Sigmoid colon (tissue), 7 donors: ENCODE measurements around the gene MAT2A. TPM values are rescaled to one million over a fixed set of nuclear protein-coding genes. Genes with fewer than 3 reads are reported as not detected.

Experiments
- DNase-seq: peaks from one replicate; pipeline ENCODE4 v3.0.0-alpha.2; 2019
- H3K27ac ChIP-seq, 4 donors: fragments of 200-600 bp; sonication (generic); one replicate each; pipeline ENCODE4 v1.5.1; 2016 to 2019; ENCODE audit warnings: mild to moderate bottlenecking in 1 of 4
- H3K27me3 ChIP-seq, 3 donors: fragments of 200-600 bp; sonication (generic); one replicate each; pipeline ENCODE4 v1.5.1; 2019; ENCODE audit warnings: mild to moderate bottlenecking in 1 of 3
- H3K36me3 ChIP-seq, 4 donors: fragments of 200-600 bp; sonication (generic); one replicate each; pipeline ENCODE4 v1.5.1; 2016 to 2019
- H3K4me1 ChIP-seq, 4 donors: fragments of 200-600 bp; sonication (generic); one replicate each; pipeline ENCODE4 v1.5.1; 2017 to 2019
- H3K4me3 ChIP-seq, 4 donors: fragments of 200-600 bp; sonication (generic); one replicate each; pipeline ENCODE4 v1.5.1; 2017 to 2019; ENCODE audit warnings: mild to moderate bottlenecking in 2 of 4, moderate library complexity in 1 of 4
- H3K9me3 ChIP-seq, 4 donors: fragments of 200-600 bp in 3 of 4; sonication (generic) in 3 of 4; one replicate each; pipeline versions ENCODE4 v1.5.1 to v1.6.1; 2013 to 2019
- CTCF ChIP-seq, 4 experiments: fragments of 450-650 bp in 3 of 4; fragments of 200-600 bp in 1 of 4; IDR thresholded peaks; one replicate each; pipeline ENCODE4 v1.5.1; 2016 to 2019; ENCODE audit warnings: antibody characterized with exemption in 4 of 4, mild to moderate bottlenecking in 3 of 4, moderate library complexity in 2 of 4
- EP300 ChIP-seq, 4 donors: sonication (generic); formaldehyde crosslinking; IDR thresholded peaks; one replicate each; pipeline ENCODE4 v1.6.1; 2017; ENCODE audit warnings: antibody characterized with exemption in 4 of 4
- POLR2A ChIP-seq, 2 donors: fragments of 450-650 bp; IDR thresholded peaks; one replicate each; pipeline ENCODE4 v1.6.1; 2016; ENCODE audit warnings: antibody characterized with exemption in 2 of 2, mild to moderate bottlenecking in 2 of 2, moderate library complexity in 2 of 2
- POLR2AphosphoS5 ChIP-seq, 4 donors: sonication (generic); formaldehyde crosslinking; IDR thresholded peaks; one replicate each; pipeline ENCODE4 v1.6.1; 2017; ENCODE audit warnings: antibody characterized with exemption in 4 of 4
- WGBS, 2 donors: extraction: QIAGEN DNeasy Blood & Tissue Kit; methylation state at CpG; one replicate each; pipeline ENCODE4 v1.1.7; 2013; 5-methylcytosine and 5-hydroxymethylcytosine counted together
- intact Hi-C: fragments of 100-400 bp; cut with DNase I; formaldehyde crosslinking; loops from one replicate; pipeline ENCODE4 v1.15.1; 2023
- polyA plus RNA-seq, 3 donors: library from polyadenylated mRNA; stranded (reverse); fragments of 200-250 nt; gene quantifications; one replicate each; pipeline ENCODE4 v1.2.3, GENCODE V29; 2013
- total RNA-seq, 4 donors: library from RNA; depleted of rRNA; stranded (reverse); fragments of >200 nt; gene quantifications; one replicate each; pipeline ENCODE4 v1.1.0, GENCODE V29; 2016
- donor health status: healthy with polysubstance abuse.
- donor health status: Bipolar disorder and iron deficiency.
- donor health status: healthy.

Gene MAT2A
- total and polyA plus RNA-seq, 7 donors: 52.3 to 249 (median 139) TPM

- peak; percentile 77 for DNase-seq
- Histone ChIP-seq H3K4me1 (peaks cover 0 to 51% (median 39%) of the 10 kb centered on the region in 4 donors), H3K9me3 (no peaks in the 10 kb centered on the region), H3K4me3 (peak overlapping the region; percentile 57 to 79 (median 71)), H3K27ac (peak overlapping the region; percentile 87 to 90 (median 88)), H3K27me3 (no peaks in the 10 kb centered on the region), H3K36me3 (no peaks in the 10 kb centered on the region)
- WGBS, 2 donors: 35 to 63% methylated on average over 9 of the region's 9 CpGs
- TF ChIP-seq CTCF (IDR thresholded peaks at IDR 0.05) (no peak), EP300 (IDR thresholded peaks at IDR 0.05) (no peak), POLR2AphosphoS5 (IDR thresholded peaks at IDR 0.05) (peak; percentile 4 to 67 (median 48))
- intact Hi-C loops: no loop called here
Observed at GRCh38 chr2:85584857-85585780, 46.2 kb downstream of the MAT2A start.

GRCh38 chr2:85585781-85586105 lies 46.8 kb downstream of the MAT2A start:
- intact Hi-C loops: no loop called here
- peaks cover 0 to 58% (median 42%) of the 10 kb centered on the region in 4 donors for H3K4me1 ChIP-seq
- H3K27ac ChIP-seq: peak overlapping the region; percentile 87 to 90 (median 88)
- H3K9me3 ChIP-seq: no peaks in the 10 kb centered on the region
- H3K4me3 ChIP-seq: peak overlapping the region in 2 of 4 donors; percentile 67 to 79
- no peak for DNase-seq
- no peaks in the 10 kb centered on the region for H3K27me3 ChIP-seq
- WGBS, 2 donors: 42 to 73% methylated on average over 1 of the region's 1 CpG
- TF ChIP-seq EP300 (IDR thresholded peaks at IDR 0.05): no peak
- TF ChIP-seq POLR2AphosphoS5 (IDR thresholded peaks at IDR 0.05): peak in 2 of 4 donors; percentile 15 to 64
- H3K36me3 ChIP-seq: no peaks in the 10 kb centered on the region

GRCh38 chr2:85588236-85588635 lies 49.3 kb downstream of the MAT2A start:
- no peaks in the 10 kb centered on the region for H3K27me3 ChIP-seq
- peaks cover 0 to 4% (median 0%) of the 10 kb centered on the region in 4 donors for H3K36me3 ChIP-seq
- 61 to 80% methylated on average over 4 of the region's 4 CpGs for WGBS, 2 donors
- TF ChIP-seq POLR2A (IDR thresholded peaks at IDR 0.05): no peak
- no peak for TF ChIP-seq CTCF (IDR thresholded peaks at IDR 0.05)
- TF ChIP-seq POLR2AphosphoS5 (IDR thresholded peaks at IDR 0.05): no peak
- TF ChIP-seq EP300 (IDR thresholded peaks at IDR 0.05): no peak
- H3K4me1 ChIP-seq: peaks cover 0 to 67% (median 50%) of the 10 kb centered on the region in 4 donors
- intact Hi-C loops: no loop called here
- H3K4me3 ChIP-seq: no peak overlapping the region
- H3K9me3 ChIP-seq: no peaks in the 10 kb centered on the region
- no peak for DNase-seq
- H3K27ac ChIP-seq: peak overlapping the region; percentile 58 to 87 (median 68)

GRCh38 chr2:85588645-85589044 lies 49.7 kb downstream of the MAT2A start:
- WGBS, 2 donors: 84 to 93% methylated on average over 4 of the region's 4 CpGs
- peak overlapping the region; percentile 58 to 87 (median 68) for H3K27ac ChIP-seq
- H3K4me3 ChIP-seq: no peak overlapping the region
- peaks cover 0 to 5% (median 0%) of the 10 kb centered on the region in 4 donors for H3K36me3 ChIP-seq
- no peaks in the 10 kb centered on the region for H3K9me3 ChIP-seq
- peaks cover 0 to 65% (median 48%) of the 10 kb centered on the region in 4 donors for H3K4me1 ChIP-seq
- no peaks in the 10 kb centered on the region for H3K27me3 ChIP-seq
- no peak for DNase-seq
- no peak for TF ChIP-seq EP300 (IDR thresholded peaks at IDR 0.05)
- TF ChIP-seq POLR2AphosphoS5 (IDR thresholded peaks at IDR 0.05): no peak
- TF ChIP-seq POLR2A (IDR thresholded peaks at IDR 0.05): no peak
- no peak for TF ChIP-seq CTCF (IDR thresholded peaks at IDR 0.05)
- intact Hi-C loops: no loop called here

- intact Hi-C loops: no loop called here
- H3K27ac ChIP-seq: peak overlapping the region; percentile 58 to 87 (median 68)
- no peak overlapping the region for H3K4me3 ChIP-seq
- peaks cover 0 to 5% (median 0%) of the 10 kb centered on the region in 4 donors for H3K36me3 ChIP-seq
- TF ChIP-seq POLR2A (IDR thresholded peaks at IDR 0.05) (no peak), POLR2AphosphoS5 (IDR thresholded peaks at IDR 0.05) (no peak), CTCF (IDR thresholded peaks at IDR 0.05) (no peak), EP300 (IDR thresholded peaks at IDR 0.05) (no peak)
- 84 to 95% methylated on average over 4 of the region's 4 CpGs for WGBS, 2 donors
- H3K4me1 ChIP-seq: peaks cover 0 to 61% (median 45%) of the 10 kb centered on the region in 4 donors
- H3K9me3 ChIP-seq: no peaks in the 10 kb centered on the region
- H3K27me3 ChIP-seq: no peaks in the 10 kb centered on the region
- peak; percentile 88 for DNase-seq
Observed at GRCh38 chr2:85589181-85589580, 50.2 kb downstream of the MAT2A start.
